ENCODE data around the gene FCER1G. TPM values are rescaled to one million over a fixed set of nuclear protein-coding genes. Genes with fewer than 3 reads are reported as not detected.
"Not testable (repeated sequence)": the region's sequence is repeated elsewhere in the genome, so short reads cannot be mapped to it uniquely, and the experiment has no call there.

The FCER1G gene
- total and polyA plus RNA-seq, 9 donors = 6.9 to 24.9 (median 20.2) TPM

GRCh38 chr1:161229896-161230295 lies 14.8 kb downstream of the FCER1G start:
- H3K27me3 ChIP-seq (ENCODE audit: control insufficient read depth, insufficient read depth, low read length) = no peaks in the 10 kb centered on the region
- no peak overlapping the region for H3K4me3 ChIP-seq (ENCODE audit: low read length)
- peaks cover 22% of the 10 kb centered on the region for H3K36me3 ChIP-seq (ENCODE audit: control insufficient read depth, insufficient read depth, low read length)
- no peak for DNase-seq
- no peaks in the 10 kb centered on the region for H3K9me3 ChIP-seq (replicated peaks; ENCODE audit: control insufficient read depth, low read depth, low read length)
- no peak overlapping the region for H3K27ac ChIP-seq (ENCODE audit: low read length)
- WGBS (ENCODE audit: insufficient coverage) = no CpG with 5 or more reads among the region's 3 CpGs
- H3K4me1 ChIP-seq (ENCODE audit: control insufficient read depth, insufficient read depth, low read length) = peaks cover 27% of the 10 kb centered on the region

GRCh38 chr1:161230762-161231161 lies 15.7 kb downstream of the FCER1G start:
- 91% methylated on average over 7 of the region's 7 CpGs for WGBS (ENCODE audit: insufficient coverage)
- no peak overlapping the region for H3K4me3 ChIP-seq (ENCODE audit: low read length)
- H3K4me1 ChIP-seq (ENCODE audit: control insufficient read depth, insufficient read depth, low read length) = peaks cover 20% of the 10 kb centered on the region
- peaks cover 22% of the 10 kb centered on the region for H3K36me3 ChIP-seq (ENCODE audit: control insufficient read depth, insufficient read depth, low read length)
- no peak for DNase-seq
- no peaks in the 10 kb centered on the region for H3K27me3 ChIP-seq (ENCODE audit: control insufficient read depth, insufficient read depth, low read length)
- H3K9me3 ChIP-seq (replicated peaks; ENCODE audit: control insufficient read depth, low read depth, low read length) = no peaks in the 10 kb centered on the region
- no peak overlapping the region for H3K27ac ChIP-seq (ENCODE audit: low read length)

GRCh38 chr1:161233102-161233501 lies 18.0 kb downstream of the FCER1G start:
- WGBS (ENCODE audit: insufficient coverage) = 94% methylated on average over 6 of the region's 9 CpGs
- Histone ChIP-seq H3K27ac (ENCODE audit: low read length) (no peak overlapping the region), H3K36me3 (ENCODE audit: control insufficient read depth, insufficient read depth, low read length) (peaks cover 20% of the 10 kb centered on the region), H3K4me1 (ENCODE audit: control insufficient read depth, insufficient read depth, low read length) (no peaks in the 10 kb centered on the region), H3K27me3 (ENCODE audit: control insufficient read depth, insufficient read depth, low read length) (peaks cover 4% of the 10 kb centered on the region), H3K9me3 (replicated peaks; ENCODE audit: control insufficient read depth, low read depth, low read length) (no peaks in the 10 kb centered on the region), H3K4me3 (ENCODE audit: low read length) (no peak overlapping the region)
- no peak for DNase-seq

GRCh38 chr1:161235957-161236775 lies 21.1 kb downstream of the FCER1G start:
- H3K4me3 ChIP-seq (ENCODE audit: low read length) = no peak overlapping the region
- 67% methylated on average over 3 of the region's 5 CpGs for WGBS (ENCODE audit: insufficient coverage)

GRCh38 chr1:161238039-161238473 lies 23.0 kb downstream of the FCER1G start, which contains the start of gene NR1I3:
NR1I3 (minus strand) TSS chr1:161238203; CDS start chr1:161236565, 1,638 bp downstream.
- H3K27me3 ChIP-seq (ENCODE audit: control insufficient read depth, insufficient read depth, low read length) = peaks cover 4% of the 10 kb centered on the region
- no peak for DNase-seq
- no peaks in the 10 kb centered on the region for H3K9me3 ChIP-seq (replicated peaks; ENCODE audit: control insufficient read depth, low read depth, low read length)
- H3K36me3 ChIP-seq (ENCODE audit: control insufficient read depth, insufficient read depth, low read length) = no peaks in the 10 kb centered on the region
- WGBS (ENCODE audit: insufficient coverage) = 47% methylated on average over 3 of the region's 4 CpGs
- H3K27ac ChIP-seq (ENCODE audit: low read length) = no peak within 1 kb of the TSS
- H3K4me3 ChIP-seq (ENCODE audit: low read length) = no peak within 1 kb of the TSS
- H3K4me1 ChIP-seq (ENCODE audit: control insufficient read depth, insufficient read depth, low read length) = no peaks in the 10 kb centered on the region

More at GRCh38 chr1:161235957-161236775, 21.1 kb downstream of the FCER1G start:
- Histone ChIP-seq H3K36me3 (ENCODE audit: control insufficient read depth, insufficient read depth, low read length) (no peaks in the 10 kb centered on the region), H3K27ac (ENCODE audit: low read length) (no peak overlapping the region), H3K27me3 (ENCODE audit: control insufficient read depth, insufficient read depth, low read length) (peaks cover 4% of the 10 kb centered on the region), H3K9me3 (replicated peaks; ENCODE audit: control insufficient read depth, low read depth, low read length) (no peaks in the 10 kb centered on the region), H3K4me1 (ENCODE audit: control insufficient read depth, insufficient read depth, low read length) (no peaks in the 10 kb centered on the region)
- no peak for DNase-seq

GRCh38 chr1:161241682-161242081 lies 26.6 kb downstream of the FCER1G start:
- H3K36me3 ChIP-seq (ENCODE audit: control insufficient read depth, insufficient read depth, low read length) = no peaks in the 10 kb centered on the region
- H3K27me3 ChIP-seq (ENCODE audit: control insufficient read depth, insufficient read depth, low read length) = no peaks in the 10 kb centered on the region
- no peak overlapping the region for H3K4me3 ChIP-seq (ENCODE audit: low read length)
- no peak overlapping the region for H3K27ac ChIP-seq (ENCODE audit: low read length)
- WGBS (ENCODE audit: insufficient coverage) = no CpG with 5 or more reads among the region's 3 CpGs
- H3K9me3 ChIP-seq (replicated peaks; ENCODE audit: control insufficient read depth, low read depth, low read length) = no peaks in the 10 kb centered on the region
- no peak for DNase-seq
- H3K4me1 ChIP-seq (ENCODE audit: control insufficient read depth, insufficient read depth, low read length) = no peaks in the 10 kb centered on the region

GRCh38 chr1:161242313-161242712 lies 27.2 kb downstream of the FCER1G start:
- no peak for DNase-seq
- no peaks in the 10 kb centered on the region for H3K9me3 ChIP-seq (replicated peaks; ENCODE audit: control insufficient read depth, low read depth, low read length)
- H3K27ac ChIP-seq (ENCODE audit: low read length) = no peak overlapping the region
- no peak overlapping the region for H3K4me3 ChIP-seq (ENCODE audit: low read length)
- H3K36me3 ChIP-seq (ENCODE audit: control insufficient read depth, insufficient read depth, low read length) = no peaks in the 10 kb centered on the region
- 67% methylated on average over 2 of the region's 2 CpGs for WGBS (ENCODE audit: insufficient coverage)
- no peaks in the 10 kb centered on the region for H3K27me3 ChIP-seq (ENCODE audit: control insufficient read depth, insufficient read depth, low read length)
- H3K4me1 ChIP-seq (ENCODE audit: control insufficient read depth, insufficient read depth, low read length) = no peaks in the 10 kb centered on the region

- 85% methylated on average over 4 of the region's 4 CpGs for WGBS (ENCODE audit: insufficient coverage)
- H3K27me3 ChIP-seq (ENCODE audit: control insufficient read depth, insufficient read depth, low read length) = no peaks in the 10 kb centered on the region
- H3K4me3 ChIP-seq (ENCODE audit: low read length) = no peak overlapping the region
- no peaks in the 10 kb centered on the region for H3K36me3 ChIP-seq (ENCODE audit: control insufficient read depth, insufficient read depth, low read length)
- H3K9me3 ChIP-seq (replicated peaks; ENCODE audit: control insufficient read depth, low read depth, low read length) = no peaks in the 10 kb centered on the region
- no peak overlapping the region for H3K27ac ChIP-seq (ENCODE audit: low read length)
- DNase-seq = no peak
- H3K4me1 ChIP-seq (ENCODE audit: control insufficient read depth, insufficient read depth, low read length) = no peaks in the 10 kb centered on the region
Measured at GRCh38 chr1:161244888-161245287, 29.8 kb downstream of the FCER1G start.

- not testable (repeated sequence) for H3K27ac ChIP-seq (ENCODE audit: low read length); H3K4me3 ChIP-seq (ENCODE audit: low read length); DNase-seq; H3K36me3 ChIP-seq (ENCODE audit: control insufficient read depth, insufficient read depth, low read length); H3K27me3 ChIP-seq (ENCODE audit: control insufficient read depth, insufficient read depth, low read length); H3K4me1 ChIP-seq (ENCODE audit: control insufficient read depth, insufficient read depth, low read length); H3K9me3 ChIP-seq (replicated peaks; ENCODE audit: control insufficient read depth, low read depth, low read length)
- WGBS (ENCODE audit: insufficient coverage) = 70% methylated on average over 3 of the region's 5 CpGs
Measured at GRCh38 chr1:161250100-161250499, 35.0 kb downstream of the FCER1G start.

- Histone ChIP-seq H3K27ac (ENCODE audit: low read length) (no peak overlapping the region), H3K36me3 (ENCODE audit: control insufficient read depth, insufficient read depth, low read length) (no peaks in the 10 kb centered on the region), H3K27me3 (ENCODE audit: control insufficient read depth, insufficient read depth, low read length) (no peaks in the 10 kb centered on the region), H3K4me1 (ENCODE audit: control insufficient read depth, insufficient read depth, low read length) (no peaks in the 10 kb centered on the region), H3K9me3 (replicated peaks; ENCODE audit: control insufficient read depth, low read depth, low read length) (no peaks in the 10 kb centered on the region), H3K4me3 (ENCODE audit: low read length) (no peak overlapping the region)
- WGBS (ENCODE audit: insufficient coverage) = 72% methylated on average over 5 of the region's 7 CpGs
- DNase-seq = no peak
Measured at GRCh38 chr1:161250829-161251228, 35.7 kb downstream of the FCER1G start.

Measured in muscle of leg (tissue), 11 donors.